ENCODE measurements around the gene NOL3. TPM values are rescaled to one million over a fixed set of nuclear protein-coding genes. Genes with fewer than 3 reads are reported as not detected.

The NOL3 gene
- total RNA-seq, 1 experiment from 2014 or later: 68.0 TPM

DNA sequence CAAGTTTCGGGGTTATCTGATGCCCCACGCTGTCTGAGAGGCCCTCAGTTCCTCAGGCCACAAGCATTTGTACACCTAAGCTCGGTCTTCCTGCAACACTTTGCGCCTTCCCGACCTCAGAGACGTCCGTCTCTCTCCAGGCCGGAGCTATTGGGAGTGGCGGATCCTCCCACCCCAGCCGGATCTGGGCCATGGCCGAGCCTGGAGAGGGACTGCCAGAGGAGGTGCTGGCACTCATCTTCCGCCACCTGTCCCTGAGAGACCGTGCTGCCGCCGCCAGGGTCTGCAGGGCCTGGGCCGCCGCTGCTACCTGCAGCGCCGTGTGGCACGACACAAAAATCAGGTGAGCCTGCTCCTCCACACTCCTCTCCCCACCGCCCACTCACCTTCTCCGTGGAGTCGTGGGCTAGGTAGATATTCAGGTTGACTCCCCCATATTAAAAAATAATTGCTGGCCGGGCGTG, 8.7 kb upstream of the NOL3 start:
- no peaks in the 10 kb centered on the region for H3K9me3 ChIP-seq (ENCODE audit: insufficient read depth, low read depth)
- no peaks in the 10 kb centered on the region for H3K27me3 ChIP-seq (ENCODE audit: insufficient read depth, low read depth)
- no TSS peak for BruUV-seq (replicated peaks)
- ChIA-PET CTCF (no interaction called here), POLR2A (ENCODE audit: unreplicated experiment) (no interaction called here)
- H3F3A ChIP-seq (ENCODE audit: insufficient read depth, low read depth): peaks cover 21% of the 10 kb centered on the region; the same call in 1 of the 2 replicates
- H3K36me3 ChIP-seq (ENCODE audit: low read depth): no peaks in the 10 kb centered on the region
- intact Hi-C loops (cut with micrococcal nuclease; ENCODE audit: unreplicated experiment): loop anchor here (1.0 kb wide), 1 partner anchor 12 kb away; no protein-coding TSS in a partner anchor
- H3K4me2 ChIP-seq: peak overlapping the region; percentile 74
- H3K79me2 ChIP-seq (ENCODE audit: low read depth): peaks cover 9% of the 10 kb centered on the region
- DNase-seq: no peak
- no peak overlapping the region for H3K27ac ChIP-seq
- TF ChIP-seq, protein P1, sequence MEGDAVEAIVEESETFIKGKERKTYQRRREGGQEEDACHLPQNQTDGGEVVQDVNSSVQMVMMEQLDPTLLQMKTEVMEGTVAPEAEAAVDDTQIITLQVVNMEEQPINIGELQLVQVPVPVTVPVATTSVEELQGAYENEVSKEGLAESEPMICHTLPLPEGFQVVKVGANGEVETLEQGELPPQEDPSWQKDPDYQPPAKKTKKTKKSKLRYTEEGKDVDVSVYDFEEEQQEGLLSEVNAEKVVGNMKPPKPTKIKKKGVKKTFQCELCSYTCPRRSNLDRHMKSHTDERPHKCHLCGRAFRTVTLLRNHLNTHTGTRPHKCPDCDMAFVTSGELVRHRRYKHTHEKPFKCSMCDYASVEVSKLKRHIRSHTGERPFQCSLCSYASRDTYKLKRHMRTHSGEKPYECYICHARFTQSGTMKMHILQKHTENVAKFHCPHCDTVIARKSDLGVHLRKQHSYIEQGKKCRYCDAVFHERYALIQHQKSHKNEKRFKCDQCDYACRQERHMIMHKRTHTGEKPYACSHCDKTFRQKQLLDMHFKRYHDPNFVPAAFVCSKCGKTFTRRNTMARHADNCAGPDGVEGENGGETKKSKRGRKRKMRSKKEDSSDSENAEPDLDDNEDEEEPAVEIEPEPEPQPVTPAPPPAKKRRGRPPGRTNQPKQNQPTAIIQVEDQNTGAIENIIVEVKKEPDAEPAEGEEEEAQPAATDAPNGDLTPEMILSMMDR (conservative IDR thresholded peaks at IDR 0.05): no peak
- H2AFZ ChIP-seq: no peak overlapping the region
- H3K4me3 ChIP-seq: peak overlapping the region; percentile 66; the same call in 1 of the 2 replicates
- H3K4me1 ChIP-seq (replicated peaks; ENCODE audit: insufficient read depth): peaks cover 9% of the 10 kb centered on the region
- no peaks in the 10 kb centered on the region for H3K9me2 ChIP-seq (ENCODE audit: insufficient read depth)
- no peaks in the 10 kb centered on the region for H4K20me1 ChIP-seq (ENCODE audit: insufficient read depth)

DNA sequence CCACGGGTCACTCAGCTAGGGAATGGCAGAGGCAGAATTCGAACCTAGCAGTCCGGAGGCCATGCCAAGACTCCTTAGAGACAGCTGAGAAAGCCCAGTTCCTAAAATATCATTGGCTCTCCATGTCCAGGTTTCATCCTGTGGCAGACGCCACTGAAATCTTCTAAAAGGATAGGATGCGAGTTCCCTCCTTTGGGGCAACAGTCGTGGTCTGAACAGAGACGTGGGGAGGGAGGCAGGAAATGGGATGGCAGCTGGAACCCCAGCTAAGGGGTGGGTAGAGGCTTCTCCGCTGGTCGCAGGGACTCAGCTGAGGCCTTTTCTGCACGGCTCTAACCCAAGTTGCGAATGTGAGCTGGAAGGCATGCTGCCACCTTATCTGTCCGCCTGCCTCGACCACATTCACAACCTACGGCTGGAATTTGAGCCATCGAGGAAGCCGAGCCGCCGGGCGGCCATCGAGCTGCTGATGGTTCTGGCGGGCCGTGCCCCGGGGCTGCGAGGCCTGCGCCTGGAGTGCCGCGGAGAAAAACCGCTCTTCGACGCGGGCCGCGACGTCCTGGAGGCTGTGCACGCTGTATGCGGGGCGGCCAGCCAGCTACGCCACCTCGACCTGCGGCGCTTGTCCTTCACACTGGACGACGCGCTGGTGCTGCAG, 7.7 kb upstream of the NOL3 start:
- BruUV-seq (replicated peaks): no TSS peak
- H2AFZ ChIP-seq: no peak overlapping the region
- H3K4me2 ChIP-seq: no peak overlapping the region
- H3K9me2 ChIP-seq (ENCODE audit: insufficient read depth): no peaks in the 10 kb centered on the region
- no peaks in the 10 kb centered on the region for H3K27me3 ChIP-seq (ENCODE audit: insufficient read depth, low read depth)
- H3K4me3 ChIP-seq: no peak overlapping the region
- H3K27ac ChIP-seq: no peak overlapping the region
- CTCF ChIA-PET: no interaction called here
- no peak for TF ChIP-seq EZH2 (IDR thresholded peaks at IDR 0.05; ENCODE audit: low read depth)
- TF ChIP-seq, protein P1 (conservative IDR thresholded peaks at IDR 0.05): no peak
- H4K20me1 ChIP-seq (ENCODE audit: insufficient read depth): no peaks in the 10 kb centered on the region
- peaks cover 17% of the 10 kb centered on the region; the same call in 1 of the 2 replicates for H3F3A ChIP-seq (ENCODE audit: insufficient read depth, low read depth)
- no peak for DNase-seq
- intact Hi-C loops (cut with micrococcal nuclease; ENCODE audit: unreplicated experiment): no loop called here
- H3K36me3 ChIP-seq (ENCODE audit: low read depth): no peaks in the 10 kb centered on the region
- peaks cover 9% of the 10 kb centered on the region for H3K4me1 ChIP-seq (replicated peaks; ENCODE audit: insufficient read depth)
- POLR2A ChIA-PET (ENCODE audit: unreplicated experiment): no interaction called here
- no peaks in the 10 kb centered on the region for H3K9me3 ChIP-seq (ENCODE audit: insufficient read depth, low read depth)
- H3K79me2 ChIP-seq (ENCODE audit: low read depth): peaks cover 9% of the 10 kb centered on the region

DNA sequence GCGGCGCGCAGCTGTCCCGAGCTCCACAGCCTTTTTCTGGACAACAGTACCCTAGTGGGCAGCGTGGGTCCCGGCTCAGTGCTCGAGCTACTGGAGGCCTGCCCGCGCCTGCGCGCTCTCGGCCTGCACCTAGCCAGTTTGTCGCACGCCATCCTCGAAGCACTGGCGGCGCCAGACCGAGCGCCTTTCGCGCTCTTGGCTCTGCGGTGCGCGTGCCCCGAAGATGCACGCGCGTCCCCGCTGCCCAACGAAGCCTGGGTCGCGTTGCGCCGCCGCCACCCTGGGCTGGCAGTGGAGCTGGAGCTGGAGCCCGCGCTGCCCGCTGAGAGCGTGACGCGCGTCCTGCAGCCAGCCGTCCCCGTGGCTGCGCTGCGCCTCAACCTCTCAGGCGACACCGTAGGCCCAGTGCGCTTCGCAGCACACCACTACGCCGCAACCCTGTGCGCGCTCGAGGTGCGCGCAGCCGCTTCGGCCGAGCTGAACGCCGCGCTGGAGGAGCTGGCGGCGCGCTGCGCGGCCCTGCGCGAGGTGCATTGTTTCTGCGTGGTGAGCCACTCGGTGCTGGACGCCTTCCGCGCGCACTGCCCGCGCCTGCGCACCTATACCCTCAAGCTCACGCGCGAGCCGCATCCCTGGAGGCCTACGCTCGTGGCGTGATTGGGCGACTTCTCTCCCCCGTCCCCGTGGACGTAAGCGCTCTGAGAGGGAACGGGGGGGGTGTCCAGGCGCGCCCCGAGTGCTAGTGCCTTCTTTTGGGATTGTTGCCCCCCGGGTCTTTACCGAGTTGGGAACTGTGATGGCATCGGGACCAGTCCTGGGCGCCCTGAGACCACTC, 7.0 kb upstream of the NOL3 start:
- CTCF ChIA-PET: no interaction called here
- intact Hi-C loops (cut with micrococcal nuclease; ENCODE audit: unreplicated experiment): no loop called here
- peaks cover 5% of the 10 kb centered on the region for H3K4me1 ChIP-seq (replicated peaks; ENCODE audit: insufficient read depth)
- POLR2A ChIA-PET (ENCODE audit: unreplicated experiment): no interaction called here
- TF ChIP-seq EZH2 (IDR thresholded peaks at IDR 0.05; ENCODE audit: low read depth): no peak
- TF ChIP-seq, protein P1 (conservative IDR thresholded peaks at IDR 0.05): no peak
- no peaks in the 10 kb centered on the region for H3K9me3 ChIP-seq (ENCODE audit: insufficient read depth, low read depth)
- H3K79me2 ChIP-seq (ENCODE audit: low read depth): peaks cover 9% of the 10 kb centered on the region
- no TSS peak for BruUV-seq (replicated peaks)
- peaks cover 9% of the 10 kb centered on the region; the same call in 1 of the 2 replicates for H3F3A ChIP-seq (ENCODE audit: insufficient read depth, low read depth)
- H3K4me2 ChIP-seq: no peak overlapping the region
- DNase-seq: no peak
- H2AFZ ChIP-seq: no peak overlapping the region
- no peak overlapping the region for H3K4me3 ChIP-seq
- H3K27ac ChIP-seq: no peak overlapping the region
- no peaks in the 10 kb centered on the region for H4K20me1 ChIP-seq (ENCODE audit: insufficient read depth)
- H3K27me3 ChIP-seq (ENCODE audit: insufficient read depth, low read depth): no peaks in the 10 kb centered on the region
- no peaks in the 10 kb centered on the region for H3K36me3 ChIP-seq (ENCODE audit: low read depth)
- H3K9me2 ChIP-seq (ENCODE audit: insufficient read depth): no peaks in the 10 kb centered on the region

All from PC-9 (cell line).